AG08395 (cell line): ENCODE measurements around the gene C10orf71.

Experiments used
- DNase-seq: peaks from one replicate; pipeline ENCODE4 v3.0.0; 2012; ENCODE audit warnings: mixed read lengths, low spot score

The C10orf71 gene, protein sequence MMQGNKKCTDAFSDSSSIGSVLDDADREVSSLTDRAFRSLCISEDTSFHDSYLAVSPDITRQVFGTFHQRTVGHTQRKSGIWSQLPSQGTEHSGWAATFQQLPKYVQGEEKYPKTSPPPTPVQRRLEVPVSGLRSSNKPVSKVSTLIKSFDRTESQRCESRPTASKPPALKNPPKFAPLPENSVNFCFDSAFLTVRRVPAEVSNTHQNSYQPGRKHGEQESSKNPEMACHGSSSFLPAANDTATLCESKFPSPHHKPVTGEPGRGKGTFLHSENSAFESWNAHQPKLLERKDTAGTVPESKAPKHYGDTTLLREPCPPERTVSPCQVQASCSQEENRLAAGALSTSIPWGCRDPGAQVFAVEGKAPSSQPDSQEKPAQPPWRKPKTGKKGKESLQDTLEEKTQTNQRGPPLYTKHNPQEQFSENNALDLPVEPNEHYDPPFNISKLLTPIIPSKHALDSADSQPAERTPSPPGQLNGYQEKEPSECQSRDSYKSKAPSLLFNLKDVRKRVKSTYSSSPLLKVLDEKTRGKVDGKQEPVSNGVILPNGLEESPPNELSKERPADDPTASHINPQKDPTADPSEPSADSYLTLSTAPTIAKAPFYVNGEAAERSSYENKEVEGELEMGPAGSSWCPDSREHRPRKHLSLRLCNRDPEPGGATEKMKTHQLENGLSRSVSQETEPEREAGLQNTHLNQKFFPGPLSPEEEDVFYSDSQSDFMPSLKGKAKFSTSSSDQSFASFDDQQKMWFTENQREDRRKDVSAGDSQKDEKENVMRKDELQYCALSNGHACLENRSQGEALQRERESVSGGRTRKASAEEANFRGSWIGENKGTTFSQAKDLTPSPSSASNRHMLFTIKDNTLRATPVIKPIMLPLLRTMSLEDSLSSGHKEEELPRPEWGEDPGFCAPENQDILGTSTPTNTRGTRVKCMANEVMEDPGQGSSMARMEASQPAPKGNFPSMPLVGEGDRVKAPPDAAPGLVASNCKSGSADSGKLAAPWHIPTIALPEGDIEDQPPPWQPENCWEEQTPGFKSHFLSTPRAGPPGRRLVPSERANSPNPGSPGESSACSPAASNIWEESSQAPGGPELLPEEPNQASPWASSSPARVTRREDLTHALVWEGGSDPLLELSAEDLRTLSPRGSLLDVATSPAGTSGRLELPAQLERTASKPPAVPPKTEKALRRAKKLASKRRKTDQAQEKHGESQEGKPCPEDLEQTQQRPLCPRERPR (N-terminal part only)

DNA sequence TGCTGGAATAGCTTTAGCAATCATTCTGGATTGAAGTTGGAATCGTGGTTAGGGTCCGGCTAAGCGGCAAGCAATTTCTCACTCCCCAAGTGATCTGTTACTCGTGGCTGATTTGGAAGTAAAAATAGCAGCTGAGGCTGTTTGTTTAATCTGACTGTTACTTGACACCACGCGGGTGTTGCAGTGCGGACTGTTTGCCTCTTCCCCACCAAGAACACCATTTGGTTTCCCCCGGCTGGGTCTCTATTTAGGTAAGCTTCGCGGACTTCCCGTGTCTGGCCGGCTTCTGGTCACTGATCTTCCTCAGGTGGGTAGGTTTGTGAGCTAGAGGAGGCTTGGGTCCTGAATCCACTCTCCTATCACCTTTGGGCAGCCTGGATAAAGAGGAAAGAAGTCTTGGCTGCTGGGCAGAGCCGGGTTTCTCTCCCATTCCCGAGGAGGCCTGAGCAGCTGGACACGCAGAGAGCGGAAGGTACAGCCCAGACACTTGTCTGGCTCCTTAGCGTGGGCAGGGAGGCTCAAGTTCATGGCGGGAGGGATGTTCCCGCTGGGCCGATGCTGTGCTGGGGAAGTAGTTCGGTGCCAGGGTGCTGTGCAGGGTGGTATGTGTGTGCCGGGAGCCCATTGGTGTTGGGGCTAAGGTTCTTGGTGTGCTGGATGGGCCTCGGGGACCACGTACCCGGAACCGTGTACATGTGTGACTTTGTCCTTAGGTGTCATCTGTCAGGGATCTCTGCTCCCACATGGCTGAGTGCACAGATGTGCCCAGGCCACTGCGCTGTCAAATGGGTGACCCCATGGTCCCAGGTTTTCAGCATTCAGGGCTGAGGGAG is at the start of gene C10orf71:
C10orf71 (plus strand) TSS at position 188 of the 833 bp plus-strand sequence. CDS start 23,376 bp downstream, outside the sequence.
- DNase-seq, result no peak

DNA sequence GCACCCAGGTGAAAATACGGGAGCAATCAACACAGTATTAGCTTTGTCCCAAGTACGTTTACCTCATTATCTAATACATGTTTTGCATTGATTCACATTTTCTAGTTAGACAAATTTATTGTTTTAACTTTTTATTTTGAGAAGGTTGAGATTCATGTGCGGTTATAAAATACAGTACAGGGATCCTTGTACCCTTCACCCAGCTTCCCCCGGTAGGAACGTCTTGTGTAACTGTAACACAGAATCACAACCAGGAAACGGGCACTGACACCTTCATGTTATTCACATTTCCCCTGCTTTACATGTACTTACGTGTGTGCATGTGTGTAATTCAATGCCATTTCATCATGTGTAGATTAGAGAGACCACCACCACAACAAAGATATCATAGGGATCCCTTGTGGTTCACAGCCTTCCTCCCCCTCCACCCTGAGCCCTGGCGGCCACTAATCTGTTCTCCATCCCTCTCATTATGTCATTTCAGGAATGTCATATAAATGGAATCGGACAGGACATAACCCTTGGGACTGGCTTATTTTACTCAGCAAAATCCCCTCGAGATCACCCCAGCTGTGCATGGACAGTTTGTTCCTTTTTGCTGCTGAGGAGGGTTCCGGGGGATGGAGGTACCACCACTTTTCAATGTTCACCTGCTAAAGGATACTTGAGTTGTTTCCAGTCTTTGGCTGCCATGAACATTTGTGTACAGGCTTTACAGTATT is 46.5 kb upstream of the C10orf71 start:
- DNase-seq, result no peak

DNA sequence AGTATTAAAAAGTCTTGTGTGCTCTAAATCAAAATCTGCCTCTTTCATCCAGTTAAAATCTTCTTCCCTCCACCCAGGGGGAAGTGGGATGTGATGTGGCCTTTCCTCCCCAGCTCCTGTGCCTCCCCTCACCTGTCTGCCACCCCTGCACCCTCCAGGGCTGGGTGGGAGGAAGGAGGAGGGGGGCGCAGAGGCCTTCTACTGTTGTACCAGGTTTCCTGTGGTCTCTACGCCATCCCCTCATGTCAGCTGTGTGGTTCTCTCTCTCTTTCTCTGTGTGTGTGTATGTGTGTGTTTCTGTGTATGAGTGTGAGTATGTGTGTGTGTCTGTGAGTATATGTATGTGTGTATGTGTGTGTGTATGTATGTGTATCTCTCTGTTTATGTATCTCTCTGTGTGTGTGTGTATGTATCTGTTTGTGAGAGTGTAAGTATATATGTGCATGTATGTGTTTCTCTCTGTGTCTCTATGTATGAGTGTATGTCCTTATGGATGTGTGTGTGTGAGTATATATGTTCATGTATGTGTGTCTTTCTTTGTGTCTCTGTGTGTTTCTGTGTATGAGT is 45.5 kb upstream of the C10orf71 start:
- no peak for DNase-seq

DNA sequence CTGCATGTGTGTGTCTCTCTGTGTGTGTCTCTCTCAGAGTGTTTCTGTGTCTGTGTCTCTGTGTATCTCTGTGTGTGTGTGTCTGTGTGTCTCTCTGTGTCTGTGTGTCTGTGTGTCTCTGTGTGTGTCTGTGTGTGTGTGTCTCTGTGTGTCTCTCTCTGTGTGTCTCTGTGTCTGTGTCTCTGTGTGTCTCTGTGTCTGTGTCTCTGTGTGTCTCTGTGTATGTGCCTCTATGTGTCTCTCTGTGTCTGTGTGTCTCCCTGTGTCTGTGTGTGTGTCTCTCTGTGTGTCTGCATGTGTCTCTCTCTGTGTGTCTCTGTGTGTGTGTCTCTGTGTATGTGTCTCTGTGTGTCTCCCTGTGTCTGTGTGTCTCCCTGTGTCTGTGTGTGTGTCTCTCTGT is 44.8 kb upstream of the C10orf71 start:
- DNase-seq, result no peak

DNA sequence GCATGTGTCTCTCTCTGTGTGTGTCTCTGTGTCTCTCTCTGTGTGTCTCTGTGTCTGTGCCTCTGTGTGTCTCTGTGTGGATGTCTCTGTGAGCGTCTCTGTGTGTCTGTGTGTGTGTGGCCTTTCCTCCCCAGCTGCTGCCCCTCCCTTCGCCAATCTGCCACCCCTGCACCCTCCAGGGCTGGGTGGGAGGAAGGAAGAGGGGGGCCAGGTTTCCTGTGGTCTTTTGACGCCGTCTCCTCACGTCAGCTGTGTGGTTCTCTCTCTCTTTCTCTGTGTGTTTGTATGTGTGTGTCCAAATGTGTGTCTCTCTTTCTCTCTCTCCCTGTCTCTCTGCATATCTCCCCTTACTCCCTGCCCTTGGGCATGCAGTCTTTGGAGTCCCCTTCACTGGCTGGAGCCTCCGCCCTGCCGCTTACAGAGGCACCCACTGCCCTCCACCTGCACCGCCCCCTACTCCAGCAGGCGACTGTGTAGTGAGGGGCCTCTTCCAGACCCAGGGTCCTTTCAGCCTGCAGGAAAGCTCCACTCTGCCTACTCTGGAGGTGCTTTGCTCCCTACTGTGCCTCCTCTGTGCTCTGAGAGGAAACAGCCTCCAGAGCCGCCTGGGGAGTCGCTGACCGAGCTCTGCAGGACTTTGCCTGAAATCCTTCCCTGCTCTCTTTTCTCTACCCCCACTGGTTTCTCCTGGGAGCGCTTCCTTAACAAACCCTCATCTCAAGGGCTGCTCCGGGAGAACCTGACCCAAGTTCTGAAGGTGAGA is 44.2 kb upstream of the C10orf71 start:
- DNase-seq, result no peak

DNA sequence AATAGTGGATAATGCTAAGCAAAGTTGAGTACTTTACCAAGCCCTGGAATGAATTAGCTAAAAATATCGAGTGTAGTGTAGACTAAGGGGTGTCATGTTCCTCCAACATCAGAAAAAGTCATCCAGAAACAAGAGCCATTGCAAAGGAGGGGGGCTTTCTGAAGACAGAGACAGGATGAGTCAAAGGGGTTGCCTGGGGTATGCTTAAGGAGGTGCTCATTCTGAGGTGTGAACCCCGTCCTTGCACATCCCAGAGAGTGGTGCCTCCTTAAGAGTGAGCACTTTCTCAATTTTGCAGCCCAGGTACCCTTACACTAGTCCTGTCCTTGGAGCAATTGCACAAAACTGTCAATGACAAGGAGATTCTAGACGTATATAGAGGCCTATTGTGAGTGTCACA is 43.1 kb upstream of the C10orf71 start:
- DNase-seq, result no peak

DNA sequence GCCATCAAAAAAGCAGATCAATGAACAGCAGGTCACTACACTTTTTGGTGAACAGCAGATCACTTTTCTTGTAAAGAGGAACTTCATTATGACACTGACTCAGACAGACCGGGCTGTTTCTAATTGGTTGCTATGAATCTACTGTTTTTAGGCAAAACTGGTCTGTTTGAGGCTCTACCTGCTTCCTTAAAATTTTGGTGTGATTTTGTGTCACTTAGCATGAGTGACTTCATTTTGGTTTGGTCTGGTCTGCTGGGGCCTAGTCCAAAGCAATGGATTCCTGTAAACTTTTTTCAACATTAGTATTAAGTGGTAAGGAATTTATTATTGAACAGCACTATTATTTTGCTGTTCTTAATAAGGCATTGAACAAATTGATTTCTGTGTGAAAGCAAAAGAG is 41.8 kb upstream of the C10orf71 start:
- no peak for DNase-seq

DNA sequence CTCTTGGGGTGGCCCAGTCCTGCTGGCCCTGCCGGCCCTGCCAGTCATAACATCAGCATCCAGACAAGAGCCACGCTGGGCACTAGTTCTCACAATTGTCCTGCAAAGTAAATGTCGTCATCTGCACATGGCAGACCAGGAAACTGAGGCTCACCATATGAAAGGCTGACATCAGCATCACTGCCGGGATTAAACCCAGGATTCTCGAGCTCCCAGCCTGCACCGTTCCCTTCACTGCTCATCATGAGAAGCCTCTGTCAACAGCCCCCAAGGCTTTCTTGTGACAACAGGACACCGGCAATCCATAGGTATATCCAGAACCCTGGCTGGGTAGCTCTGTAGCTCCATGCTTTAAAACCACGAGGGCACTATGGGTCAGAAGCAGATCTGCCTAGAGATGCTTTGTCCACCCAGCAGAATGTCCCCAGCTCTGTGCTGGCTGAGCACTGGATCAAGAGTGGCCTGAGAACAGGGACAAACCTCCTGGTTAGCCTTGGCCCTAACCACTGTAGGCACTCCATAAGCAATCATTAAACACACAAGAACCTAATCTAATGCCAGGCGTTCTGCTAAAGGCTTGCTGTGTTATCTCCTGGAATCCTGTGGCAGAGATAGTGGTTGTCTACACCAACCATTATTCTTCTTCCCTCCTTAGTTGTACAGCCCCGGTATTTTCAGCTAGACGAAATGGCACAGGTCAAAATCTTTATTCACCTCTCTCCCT is 41.2 kb upstream of the C10orf71 start:
- DNase-seq, result no peak

DNA sequence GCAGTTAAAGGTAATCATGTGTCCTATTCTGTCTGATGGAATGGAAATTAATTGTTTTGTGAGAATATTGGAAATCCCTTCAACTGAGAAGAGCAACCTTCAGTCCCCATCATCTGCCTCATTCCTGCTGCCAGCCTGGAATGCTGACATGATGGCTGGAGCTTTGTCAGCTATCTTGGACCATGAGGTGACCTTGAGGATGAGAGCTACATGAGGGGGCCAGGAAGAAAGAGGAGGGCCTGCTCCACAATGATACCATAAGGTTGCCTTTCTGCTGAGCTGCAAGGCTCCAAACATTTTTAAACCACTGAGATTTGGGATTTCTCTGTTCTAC is 40.7 kb upstream of the C10orf71 start:
- DNase-seq, result no peak

DNA sequence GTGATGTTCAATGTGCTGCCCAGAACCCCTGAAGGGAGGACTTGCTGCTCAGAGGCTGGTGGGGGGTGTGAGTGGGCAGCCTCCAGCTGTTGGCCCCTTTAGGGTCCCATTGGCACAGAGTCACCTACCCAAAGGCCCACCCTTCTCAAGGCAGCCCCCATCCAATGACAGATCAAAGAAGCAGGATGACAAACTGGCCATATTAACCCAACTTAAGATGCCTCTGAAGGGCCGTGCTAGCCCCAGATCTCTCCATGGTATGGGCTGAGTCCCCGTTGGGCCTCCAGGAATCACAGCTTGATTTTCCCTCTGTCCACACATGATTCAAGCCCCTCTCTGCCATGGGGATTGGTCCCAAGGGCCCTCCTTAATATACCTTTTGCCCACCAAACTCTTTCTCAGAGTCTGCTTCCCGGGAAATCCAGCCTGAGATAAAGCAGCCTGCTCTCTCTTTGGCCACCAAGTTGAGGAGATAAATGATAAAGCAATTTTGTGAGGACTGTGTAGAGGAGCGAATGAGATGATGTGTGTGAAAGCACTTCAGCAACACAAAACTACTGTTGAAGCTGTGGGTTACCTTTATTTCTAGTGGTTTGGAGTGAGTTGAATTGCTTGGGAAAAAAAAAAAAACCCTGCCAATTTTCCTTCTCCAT is 38.2 kb upstream of the C10orf71 start:
- no peak for DNase-seq

DNA sequence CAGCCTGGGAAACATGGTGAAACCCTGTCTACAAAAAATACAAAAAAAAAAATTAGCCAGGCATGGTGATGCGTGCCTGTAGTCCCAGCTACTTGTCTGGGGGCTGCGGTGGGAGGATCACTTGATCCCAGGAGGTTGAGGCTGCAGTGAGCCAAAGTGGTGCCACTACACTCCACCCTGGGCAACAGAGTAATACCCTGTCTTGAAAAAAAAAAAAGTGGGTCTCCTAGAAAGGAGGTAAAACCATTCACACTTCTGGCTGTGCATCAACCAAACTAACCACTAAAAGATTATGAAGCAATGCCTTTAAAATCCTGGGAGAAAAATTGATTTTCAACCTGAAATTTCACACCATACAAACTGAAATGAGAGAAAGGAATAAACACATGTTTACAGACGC is 35.4 kb upstream of the C10orf71 start:
- DNase-seq, result no peak

DNA sequence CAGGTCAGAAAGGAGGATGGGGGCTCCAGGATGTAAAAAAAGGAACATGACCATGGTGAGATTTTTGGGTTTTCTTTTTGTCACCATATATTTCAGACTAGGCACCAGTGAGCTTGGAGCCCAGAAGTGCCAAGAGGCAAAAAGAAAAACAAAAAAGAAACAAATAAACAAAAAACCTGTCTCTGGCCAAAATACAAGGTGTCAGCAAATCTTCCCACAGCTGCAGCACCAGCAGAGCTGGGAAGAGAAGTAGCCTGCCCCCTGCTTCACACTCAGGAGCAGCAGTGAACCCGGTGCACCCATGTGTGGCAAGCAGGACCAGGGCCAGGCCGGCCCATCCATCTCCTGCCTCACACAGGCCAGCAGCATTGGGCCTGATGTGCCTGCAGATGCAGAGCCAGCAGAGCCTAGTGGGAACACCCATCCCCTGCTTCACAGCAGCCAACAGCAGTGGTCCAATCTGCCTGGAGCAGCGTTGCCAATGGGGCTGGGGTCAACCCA is 34.7 kb upstream of the C10orf71 start:
- no peak for DNase-seq

DNA sequence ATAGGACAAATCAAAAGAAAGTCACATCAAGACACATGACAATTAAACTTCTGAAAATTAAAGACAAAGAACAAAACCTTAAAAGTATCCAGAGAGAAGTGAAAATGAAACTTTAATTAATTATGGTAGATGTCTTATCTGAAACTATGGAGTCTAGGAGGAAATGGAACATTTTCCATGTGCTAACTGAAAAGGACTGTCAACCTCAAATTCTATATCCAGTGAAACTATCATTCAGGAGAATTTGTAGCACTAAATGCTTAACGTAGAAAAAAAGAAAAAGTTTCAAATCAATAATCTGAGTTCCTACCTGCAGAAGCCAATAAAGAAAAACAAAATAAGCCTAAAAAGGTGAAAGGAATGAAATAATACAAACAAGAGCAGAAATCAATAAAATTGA is 33.1 kb upstream of the C10orf71 start:
- DNase-seq, result no peak

DNA sequence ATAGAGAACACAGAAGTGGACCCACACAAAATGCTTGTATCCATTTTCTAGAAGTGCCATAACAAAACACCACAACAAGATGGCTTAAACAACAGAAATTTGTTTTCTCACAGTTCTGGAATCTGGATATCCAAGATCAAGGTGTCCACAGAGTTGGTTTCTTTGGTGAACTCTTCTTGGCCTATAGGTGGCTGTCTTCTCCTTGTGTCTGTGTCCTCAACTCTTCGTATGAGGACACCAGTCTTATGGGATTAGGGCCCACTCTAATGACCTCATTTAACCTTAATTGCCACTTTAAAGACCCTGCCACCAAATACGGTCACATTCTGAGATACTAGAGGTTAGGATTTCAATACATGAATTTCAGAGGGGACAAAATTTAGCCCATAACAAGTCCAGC is 30.8 kb upstream of the C10orf71 start:
- no peak for DNase-seq

DNA sequence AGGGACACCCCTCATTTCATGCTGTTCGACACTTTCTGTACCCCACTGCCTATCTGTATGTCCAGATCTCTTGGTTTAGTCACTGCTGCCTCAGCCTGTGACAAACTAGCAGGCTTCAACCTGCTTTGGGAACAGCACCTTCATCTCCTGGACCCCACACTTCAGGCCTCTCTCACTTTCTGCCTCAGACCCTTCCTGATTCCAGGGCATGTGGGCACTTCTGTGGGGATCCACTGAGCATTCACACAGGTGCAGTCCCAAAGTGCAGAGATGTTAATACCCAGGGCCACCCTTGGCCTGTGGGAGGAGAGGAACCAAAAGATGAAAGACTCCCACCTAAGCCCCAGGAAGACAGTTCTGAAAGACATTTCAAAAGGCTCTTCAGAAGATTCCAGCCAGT is 29.4 kb upstream of the C10orf71 start:
- no peak for DNase-seq

DNA sequence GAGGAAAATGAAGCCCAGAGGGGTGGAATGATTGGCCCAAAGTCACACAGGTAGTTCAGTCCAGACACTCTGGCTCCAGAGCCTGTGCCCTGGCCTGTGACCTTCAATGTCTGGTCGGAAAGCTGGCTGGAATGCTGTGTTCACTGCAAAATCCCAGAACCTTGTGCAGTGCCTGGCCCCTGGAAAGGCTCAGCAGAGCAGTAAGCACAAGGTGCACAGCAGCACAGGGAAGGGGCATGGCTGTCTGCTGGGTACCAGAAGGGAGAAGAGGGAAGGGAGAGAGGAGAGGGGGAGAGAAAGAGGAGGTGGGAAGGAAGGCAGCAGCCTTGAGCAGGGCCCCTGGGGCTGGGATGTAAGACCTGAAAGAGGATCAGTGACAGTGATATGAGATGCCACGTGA is 28.4 kb upstream of the C10orf71 start:
- DNase-seq, result no peak

DNA sequence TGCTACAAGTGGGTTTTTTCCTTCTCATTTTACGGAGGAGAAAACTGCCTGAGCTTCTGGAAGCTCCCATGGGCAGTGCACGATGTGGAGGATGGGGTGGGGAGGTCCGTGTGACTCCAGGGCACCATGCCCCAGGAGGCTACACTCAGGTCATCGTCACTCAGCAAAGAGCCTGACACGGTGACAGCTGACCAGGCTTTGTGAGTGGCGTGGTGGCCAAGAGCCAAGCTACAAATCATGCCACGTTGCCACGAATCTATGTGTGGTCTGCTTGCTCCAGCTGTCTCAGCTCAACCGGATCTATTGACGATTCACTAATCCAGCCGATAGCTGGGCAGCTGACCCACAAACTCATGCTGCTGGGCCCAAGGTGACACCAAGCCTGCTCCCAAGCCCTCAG is 27.6 kb upstream of the C10orf71 start:
- no peak for DNase-seq

DNA sequence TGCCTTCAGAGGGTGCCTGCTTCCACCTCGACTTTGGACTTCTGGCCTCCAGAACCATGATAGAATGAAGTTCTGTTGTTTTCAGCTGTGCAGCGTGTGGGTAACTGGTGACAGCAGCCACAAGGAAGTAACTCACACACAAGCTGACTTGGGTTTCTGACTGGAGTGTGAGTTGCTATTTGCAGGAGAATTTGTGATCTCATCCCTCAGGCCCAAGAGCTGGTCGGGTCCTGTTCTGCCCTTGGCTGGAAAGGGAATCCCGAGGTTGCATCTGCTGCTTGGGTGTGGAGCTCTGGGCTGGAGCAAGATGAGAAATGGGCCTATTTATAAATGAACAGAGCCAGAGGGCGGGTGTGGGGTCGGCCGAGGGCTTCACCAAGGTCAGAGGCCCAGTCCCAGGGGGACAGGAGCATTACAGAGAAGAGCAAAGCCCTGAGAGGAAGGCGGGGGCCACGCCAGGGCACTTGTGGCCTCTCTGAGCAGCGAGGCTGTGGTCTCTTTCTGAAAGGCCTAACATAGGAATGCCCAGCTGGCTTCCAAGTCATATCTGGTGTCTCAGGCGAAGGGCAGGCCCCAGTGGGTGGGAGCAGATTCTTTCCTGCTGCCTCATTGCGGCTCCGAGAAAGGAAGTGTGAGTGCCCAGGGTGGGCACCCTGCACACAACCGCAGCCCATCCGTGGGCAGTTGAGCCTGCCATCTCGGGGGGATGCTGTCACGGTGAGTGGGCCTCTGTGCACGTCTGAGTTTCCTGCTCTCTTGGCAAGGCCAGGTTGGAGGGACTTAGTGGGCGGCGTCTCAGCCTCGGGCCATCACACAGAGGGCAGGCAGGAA is 26.5 kb upstream of the C10orf71 start:
- DNase-seq, result peak; percentile 70
